HEK293 (cell line): ENCODE data around the gene PGBD5.

Experiments
- BCL11B ChIP-seq: fragments of 450-650 bp; formaldehyde crosslinking; IDR thresholded peaks from 2 replicates; pipeline ENCODE4 v1.5.1; 2016; ENCODE audit warnings: low read depth, missing biosample characterization, missing genetic modification characterization
- HOXA7 ChIP-seq: sonication (generic); formaldehyde crosslinking; IDR thresholded peaks from 2 replicates; pipeline ENCODE4 v1.8.1; 2022; ENCODE audit warnings: missing genetic modification reagents, borderline replicate concordance
- HOXC10 ChIP-seq: sonication (generic); formaldehyde crosslinking; IDR thresholded peaks from 2 replicates; pipeline ENCODE4 v1.8.1; 2023; ENCODE audit warnings: mild to moderate bottlenecking, missing genetic modification reagents
- IKZF3 ChIP-seq: fragments of 450-650 bp; IDR thresholded peaks from 2 replicates; pipeline ENCODE4 v1.5.0; 2018; ENCODE audit warnings: missing biosample characterization, mild to moderate bottlenecking, missing genetic modification characterization, moderate library complexity
- KLF1 ChIP-seq: fragments of 450-650 bp; formaldehyde crosslinking; IDR thresholded peaks from 2 replicates; pipeline ENCODE4 v1.5.1; 2016; ENCODE audit warnings: missing biosample characterization, missing genetic modification characterization
- KLF10 ChIP-seq: fragments of 450-650 bp; IDR thresholded peaks from 2 replicates; pipeline ENCODE4 v1.5.1; 2018; ENCODE audit warnings: missing biosample characterization, mild to moderate bottlenecking, missing genetic modification characterization
- OVOL3 ChIP-seq: fragments of 450-650 bp; formaldehyde crosslinking; IDR thresholded peaks from 2 replicates; pipeline ENCODE4 v1.5.1; 2016; ENCODE audit warnings: missing biosample characterization, missing genetic modification characterization
- SP2 ChIP-seq: fragments of 450-650 bp; formaldehyde crosslinking; IDR thresholded peaks from 2 replicates; pipeline ENCODE4 v1.5.1; 2016; ENCODE audit warnings: missing biosample characterization, missing genetic modification characterization
- SP3 ChIP-seq: fragments of 450-650 bp; formaldehyde crosslinking; IDR thresholded peaks from 2 replicates; pipeline ENCODE4 v1.5.1; 2016; ENCODE audit warnings: missing biosample characterization, missing genetic modification characterization
- WT1 ChIP-seq: fragments of 450-650 bp; formaldehyde crosslinking; IDR thresholded peaks from 2 replicates; pipeline ENCODE4 v1.5.1; 2016; ENCODE audit warnings: missing biosample characterization, missing genetic modification characterization
- ZBTB17 ChIP-seq: fragments of 450-650 bp; formaldehyde crosslinking; IDR thresholded peaks from 2 replicates; pipeline ENCODE4 v1.5.1; 2016; ENCODE audit warnings: missing biosample characterization, missing genetic modification characterization
- ZBTB7A ChIP-seq: fragments of 450-650 bp; formaldehyde crosslinking; IDR thresholded peaks from 2 replicates; pipeline ENCODE4 v1.5.1; 2016; ENCODE audit warnings: low read depth, missing biosample characterization, missing genetic modification characterization
- ZBTB8A ChIP-seq: fragments of 450-650 bp; formaldehyde crosslinking; IDR thresholded peaks from 2 replicates; pipeline ENCODE4 v1.5.1; 2016; ENCODE audit warnings: missing biosample characterization, missing genetic modification characterization
- ZIC2 ChIP-seq: fragments of 450-650 bp; formaldehyde crosslinking; IDR thresholded peaks from 2 replicates; pipeline ENCODE4 v1.5.1; 2016; ENCODE audit warnings: missing biosample characterization, missing genetic modification characterization
- ZNF10 ChIP-seq: fragments of 450-650 bp; formaldehyde crosslinking; IDR thresholded peaks from 2 replicates; pipeline ENCODE4 v1.5.1; 2017; ENCODE audit warnings: missing biosample characterization, missing genetic modification characterization
- ZNF133 ChIP-seq: fragments of 450-650 bp; formaldehyde crosslinking; IDR thresholded peaks from 2 replicates; pipeline ENCODE4 v1.5.1; 2016; ENCODE audit warnings: missing biosample characterization, missing genetic modification characterization
- ZNF184 ChIP-seq: fragments of 450-650 bp; IDR thresholded peaks from 2 replicates; pipeline ENCODE4 v1.5.1; 2018; ENCODE audit warnings: missing biosample characterization, mild to moderate bottlenecking, missing genetic modification characterization
- ZNF394 ChIP-seq: fragments of 450-650 bp; formaldehyde crosslinking; IDR thresholded peaks from 2 replicates; pipeline ENCODE4 v1.5.1; 2016; ENCODE audit warnings: missing biosample characterization, missing genetic modification characterization, mild to moderate bottlenecking, moderate library complexity, borderline replicate concordance
- ZNF423 ChIP-seq: fragments of 450-650 bp; formaldehyde crosslinking; IDR thresholded peaks from 2 replicates; pipeline ENCODE4 v1.5.1; 2016; ENCODE audit warnings: missing biosample characterization, missing genetic modification characterization
- ZNF585B ChIP-seq: fragments of 450-650 bp; formaldehyde crosslinking; IDR thresholded peaks from 2 replicates; pipeline ENCODE4 v1.5.1; 2016; ENCODE audit warnings: missing biosample characterization, missing genetic modification characterization
- ZNF596 ChIP-seq: fragments of 450-650 bp; IDR thresholded peaks from 2 replicates; pipeline ENCODE4 v1.5.0; 2018; ENCODE audit warnings: missing biosample characterization, mild to moderate bottlenecking, missing genetic modification characterization, moderate library complexity
- ZNF610 ChIP-seq: fragments of 450-650 bp; formaldehyde crosslinking; IDR thresholded peaks from 2 replicates; pipeline ENCODE4 v1.5.1; 2016; ENCODE audit warnings: missing biosample characterization, missing genetic modification characterization, borderline replicate concordance
- ZNF626 ChIP-seq: fragments of 450-650 bp; sonication (Bioruptor Pico); formaldehyde crosslinking; IDR thresholded peaks from 2 replicates; pipeline ENCODE4 v1.5.1; 2018; ENCODE audit warnings: missing biosample characterization, missing genetic modification characterization, inconsistent platforms
- ZNF837 ChIP-seq: fragments of 450-650 bp; formaldehyde crosslinking; IDR thresholded peaks from 2 replicates; pipeline ENCODE4 v1.5.1; 2016; ENCODE audit warnings: missing biosample characterization, missing genetic modification characterization
- ZSCAN30 ChIP-seq: fragments of 450-650 bp; IDR thresholded peaks from 2 replicates; pipeline ENCODE4 v1.5.1; 2018; ENCODE audit warnings: missing biosample characterization, mild to moderate bottlenecking, missing genetic modification characterization, moderate library complexity
- TF ChIP-seq, protein P1 (sequence below): fragments of 450-650 bp; formaldehyde crosslinking; IDR thresholded peaks from 2 replicates; pipeline ENCODE4 v1.5.1; 2016; ENCODE audit warnings: missing biosample characterization, missing genetic modification characterization
- TF ChIP-seq, protein P2 (sequence below): fragments of 450-650 bp; formaldehyde crosslinking; IDR thresholded peaks from 2 replicates; pipeline ENCODE4 v1.5.1; 2016; ENCODE audit warnings: missing biosample characterization, missing genetic modification characterization
- TF ChIP-seq, protein P3 (sequence below): fragments of 450-650 bp; formaldehyde crosslinking; optimal IDR thresholded peaks from 2 replicates; pipeline ENCODE3; 2016; ENCODE audit warnings: missing biosample characterization, mild to moderate bottlenecking, missing genetic modification characterization
- TF ChIP-seq, protein P4 (sequence below): fragments of 450-650 bp; formaldehyde crosslinking; IDR thresholded peaks from 2 replicates; pipeline ENCODE4 v1.5.1; 2016; ENCODE audit warnings: missing biosample characterization, missing genetic modification characterization

PGBD5 gene

DNA sequence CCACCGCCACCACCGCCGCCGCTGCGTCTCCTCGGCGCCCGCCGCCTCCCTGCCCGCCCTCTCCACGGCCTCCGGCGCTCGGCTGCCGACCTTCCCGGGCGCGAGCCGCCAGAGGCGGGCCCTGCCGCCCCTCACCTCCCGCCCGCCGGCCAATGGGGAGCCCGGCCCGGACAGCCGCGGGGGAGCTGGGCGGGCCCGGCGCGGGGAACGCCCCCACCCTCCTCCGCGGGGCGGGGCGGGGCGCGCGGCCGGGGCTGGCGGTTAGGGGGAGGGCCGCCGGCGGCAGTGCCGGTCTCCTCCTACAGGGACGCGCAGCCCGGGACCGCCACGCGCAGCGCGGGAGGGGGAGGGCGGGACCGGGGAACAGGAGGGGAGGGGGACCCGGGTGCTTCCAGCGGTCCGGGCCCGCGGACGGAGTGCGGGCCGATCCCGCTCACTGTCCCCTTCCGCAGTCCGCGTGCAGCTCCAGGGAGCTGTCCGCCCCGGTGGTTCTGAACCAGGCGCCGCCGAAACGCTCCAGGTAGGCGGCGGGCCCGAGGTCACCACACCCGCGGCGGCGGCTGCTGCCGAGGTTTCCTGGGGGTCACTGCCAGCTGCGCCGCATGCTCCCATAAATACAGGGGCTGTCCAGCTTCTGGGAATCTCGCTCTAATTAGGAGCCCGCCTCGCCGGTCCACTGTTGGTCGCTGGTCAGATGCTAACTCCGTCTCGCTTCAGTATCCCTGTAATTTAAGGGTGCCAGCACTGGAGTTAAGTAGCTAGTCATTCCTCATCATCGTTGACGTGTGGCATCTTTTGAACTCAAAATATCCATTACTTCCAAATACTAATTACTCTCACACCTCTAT, at the start of gene PGBD5 (continued):
- TF ChIP-seq, protein P1, sequence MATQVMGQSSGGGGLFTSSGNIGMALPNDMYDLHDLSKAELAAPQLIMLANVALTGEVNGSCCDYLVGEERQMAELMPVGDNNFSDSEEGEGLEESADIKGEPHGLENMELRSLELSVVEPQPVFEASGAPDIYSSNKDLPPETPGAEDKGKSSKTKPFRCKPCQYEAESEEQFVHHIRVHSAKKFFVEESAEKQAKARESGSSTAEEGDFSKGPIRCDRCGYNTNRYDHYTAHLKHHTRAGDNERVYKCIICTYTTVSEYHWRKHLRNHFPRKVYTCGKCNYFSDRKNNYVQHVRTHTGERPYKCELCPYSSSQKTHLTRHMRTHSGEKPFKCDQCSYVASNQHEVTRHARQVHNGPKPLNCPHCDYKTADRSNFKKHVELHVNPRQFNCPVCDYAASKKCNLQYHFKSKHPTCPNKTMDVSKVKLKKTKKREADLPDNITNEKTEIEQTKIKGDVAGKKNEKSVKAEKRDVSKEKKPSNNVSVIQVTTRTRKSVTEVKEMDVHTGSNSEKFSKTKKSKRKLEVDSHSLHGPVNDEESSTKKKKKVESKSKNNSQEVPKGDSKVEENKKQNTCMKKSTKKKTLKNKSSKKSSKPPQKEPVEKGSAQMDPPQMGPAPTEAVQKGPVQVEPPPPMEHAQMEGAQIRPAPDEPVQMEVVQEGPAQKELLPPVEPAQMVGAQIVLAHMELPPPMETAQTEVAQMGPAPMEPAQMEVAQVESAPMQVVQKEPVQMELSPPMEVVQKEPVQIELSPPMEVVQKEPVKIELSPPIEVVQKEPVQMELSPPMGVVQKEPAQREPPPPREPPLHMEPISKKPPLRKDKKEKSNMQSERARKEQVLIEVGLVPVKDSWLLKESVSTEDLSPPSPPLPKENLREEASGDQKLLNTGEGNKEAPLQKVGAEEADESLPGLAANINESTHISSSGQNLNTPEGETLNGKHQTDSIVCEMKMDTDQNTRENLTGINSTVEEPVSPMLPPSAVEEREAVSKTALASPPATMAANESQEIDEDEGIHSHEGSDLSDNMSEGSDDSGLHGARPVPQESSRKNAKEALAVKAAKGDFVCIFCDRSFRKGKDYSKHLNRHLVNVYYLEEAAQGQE, result peak; percentile 100
- TF ChIP-seq ZBTB7A (tag by site-specific recombination) (0 out of 2 replicates have a peak, but pooled peaks have one; percentile 43), ZIC2 (peak; percentile 87), KLF10 (tag by site-specific recombination) (0 out of 2 replicates have a peak, but pooled peaks have one; percentile 33), ZNF394 (tag by site-specific recombination) (no peak), BCL11B (tag by site-specific recombination) (peak; percentile 68; the same call in 1 of the 2 replicates), OVOL3 (tag by site-specific recombination) (no peak), KLF1 (peak; percentile 74), ZNF10 (tag by site-specific recombination) (peak; percentile 10; the same call in 1 of the 2 replicates), HOXC10 (CRISPR knock-in tag) (no peak), ZNF184 (tag by site-specific recombination) (0 out of 2 replicates have a peak, but pooled peaks have one; percentile 32), SP2 (tag by site-specific recombination) (peak; percentile 68), ZNF610 (peak; percentile 80; the same call in 1 of the 2 replicates), ZBTB8A (peak; percentile 52), HOXA7 (CRISPR knock-in tag) (peak; percentile 87; the same call in 1 of the 2 replicates), WT1 (tag by site-specific recombination) (0 out of 2 replicates have a peak, but pooled peaks have one; percentile 28), ZNF585B (tag by site-specific recombination) (0 out of 2 replicates have a peak, but pooled peaks have one; percentile 13), ZNF837 (tag by site-specific recombination) (no peak), IKZF3 (tag by site-specific recombination) (peak; percentile 33; the same call in 1 of the 2 replicates), ZNF423 (tag by site-specific recombination) (0 out of 2 replicates have a peak, but pooled peaks have one; percentile 17), ZNF596 (peak; percentile 66), ZBTB17 (tag by site-specific recombination) (peak; percentile 71), ZSCAN30 (tag by site-specific recombination) (peak; percentile 76; the same call in 1 of the 2 replicates), SP3 (peak; percentile 66; the same call in 1 of the 2 replicates), ZNF626 (tag by site-specific recombination) (peak; percentile 18; the same call in 1 of the 2 replicates), ZNF133 (no peak; the same call in 1 of the 2 replicates)
- TF ChIP-seq, protein P2, sequence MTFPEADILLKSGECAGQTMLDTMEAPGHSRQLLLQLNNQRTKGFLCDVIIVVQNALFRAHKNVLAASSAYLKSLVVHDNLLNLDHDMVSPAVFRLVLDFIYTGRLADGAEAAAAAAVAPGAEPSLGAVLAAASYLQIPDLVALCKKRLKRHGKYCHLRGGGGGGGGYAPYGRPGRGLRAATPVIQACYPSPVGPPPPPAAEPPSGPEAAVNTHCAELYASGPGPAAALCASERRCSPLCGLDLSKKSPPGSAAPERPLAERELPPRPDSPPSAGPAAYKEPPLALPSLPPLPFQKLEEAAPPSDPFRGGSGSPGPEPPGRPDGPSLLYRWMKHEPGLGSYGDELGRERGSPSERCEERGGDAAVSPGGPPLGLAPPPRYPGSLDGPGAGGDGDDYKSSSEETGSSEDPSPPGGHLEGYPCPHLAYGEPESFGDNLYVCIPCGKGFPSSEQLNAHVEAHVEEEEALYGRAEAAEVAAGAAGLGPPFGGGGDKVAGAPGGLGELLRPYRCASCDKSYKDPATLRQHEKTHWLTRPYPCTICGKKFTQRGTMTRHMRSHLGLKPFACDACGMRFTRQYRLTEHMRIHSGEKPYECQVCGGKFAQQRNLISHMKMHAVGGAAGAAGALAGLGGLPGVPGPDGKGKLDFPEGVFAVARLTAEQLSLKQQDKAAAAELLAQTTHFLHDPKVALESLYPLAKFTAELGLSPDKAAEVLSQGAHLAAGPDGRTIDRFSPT, result no peak
- TF ChIP-seq, protein P3, sequence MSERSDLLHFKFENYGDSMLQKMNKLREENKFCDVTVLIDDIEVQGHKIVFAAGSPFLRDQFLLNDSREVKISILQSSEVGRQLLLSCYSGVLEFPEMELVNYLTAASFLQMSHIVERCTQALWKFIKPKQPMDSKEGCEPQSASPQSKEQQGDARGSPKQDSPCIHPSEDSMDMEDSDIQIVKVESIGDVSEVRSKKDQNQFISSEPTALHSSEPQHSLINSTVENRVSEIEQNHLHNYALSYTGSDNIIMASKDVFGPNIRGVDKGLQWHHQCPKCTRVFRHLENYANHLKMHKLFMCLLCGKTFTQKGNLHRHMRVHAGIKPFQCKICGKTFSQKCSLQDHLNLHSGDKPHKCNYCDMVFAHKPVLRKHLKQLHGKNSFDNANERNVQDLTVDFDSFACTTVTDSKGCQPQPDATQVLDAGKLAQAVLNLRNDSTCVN (tag by site-specific recombination), result peak; percentile 94
- TF ChIP-seq, protein P4, sequence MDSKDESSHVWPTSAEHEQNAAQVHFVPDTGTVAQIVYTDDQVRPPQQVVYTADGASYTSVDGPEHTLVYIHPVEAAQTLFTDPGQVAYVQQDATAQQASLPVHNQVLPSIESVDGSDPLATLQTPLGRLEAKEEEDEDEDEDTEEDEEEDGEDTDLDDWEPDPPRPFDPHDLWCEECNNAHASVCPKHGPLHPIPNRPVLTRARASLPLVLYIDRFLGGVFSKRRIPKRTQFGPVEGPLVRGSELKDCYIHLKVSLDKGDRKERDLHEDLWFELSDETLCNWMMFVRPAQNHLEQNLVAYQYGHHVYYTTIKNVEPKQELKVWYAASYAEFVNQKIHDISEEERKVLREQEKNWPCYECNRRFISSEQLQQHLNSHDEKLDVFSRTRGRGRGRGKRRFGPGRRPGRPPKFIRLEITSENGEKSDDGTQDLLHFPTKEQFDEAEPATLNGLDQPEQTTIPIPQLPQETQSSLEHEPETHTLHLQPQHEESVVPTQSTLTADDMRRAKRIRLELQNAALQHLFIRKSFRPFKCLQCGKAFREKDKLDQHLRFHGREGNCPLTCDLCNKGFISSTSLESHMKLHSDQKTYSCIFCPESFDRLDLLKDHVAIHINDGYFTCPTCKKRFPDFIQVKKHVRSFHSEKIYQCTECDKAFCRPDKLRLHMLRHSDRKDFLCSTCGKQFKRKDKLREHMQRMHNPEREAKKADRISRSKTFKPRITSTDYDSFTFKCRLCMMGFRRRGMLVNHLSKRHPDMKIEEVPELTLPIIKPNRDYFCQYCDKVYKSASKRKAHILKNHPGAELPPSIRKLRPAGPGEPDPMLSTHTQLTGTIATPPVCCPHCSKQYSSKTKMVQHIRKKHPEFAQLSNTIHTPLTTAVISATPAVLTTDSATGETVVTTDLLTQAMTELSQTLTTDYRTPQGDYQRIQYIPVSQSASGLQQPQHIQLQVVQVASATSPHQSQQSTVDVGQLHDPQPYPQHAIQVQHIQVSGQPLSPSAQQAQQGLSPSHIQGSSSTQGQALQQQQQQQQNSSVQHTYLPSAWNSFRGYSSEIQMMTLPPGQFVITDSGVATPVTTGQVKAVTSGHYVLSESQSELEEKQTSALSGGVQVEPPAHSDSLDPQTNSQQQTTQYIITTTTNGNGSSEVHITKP (tag by site-specific recombination), result peak; percentile 65
